Measurements from ENCODE around the gene CTDSP2.
A peak's percentile ranks its signal among the peaks of the same experiment; 100 is the strongest.
"Not testable (repeated sequence)": the region's sequence is repeated elsewhere in the genome, so short reads cannot be mapped to it uniquely, and the experiment has no call there.

Gene CTDSP2

GRCh38 chr12:57854965-57855364 lies 8.4 kb upstream of the CTDSP2 start:
- DNase-seq (ENCODE audit: low read depth, low spot score) = no peak
- H3K27ac ChIP-seq = no peak overlapping the region

- DNase-seq (ENCODE audit: low read depth, low spot score) = no peak
- no peak overlapping the region for H3K27ac ChIP-seq
Observed at GRCh38 chr12:57853864-57854556, 7.5 kb upstream of the CTDSP2 start.

GRCh38 chr12:57852620-57853500 lies 6.3 kb upstream of the CTDSP2 start:
- no peak overlapping the region for H3K27ac ChIP-seq

GRCh38 chr12:57852200-57852599 lies 5.7 kb upstream of the CTDSP2 start:
- H3K27ac ChIP-seq = no peak overlapping the region
- DNase-seq (ENCODE audit: low read depth, low spot score) = no peak

More at GRCh38 chr12:57852620-57853500, 6.3 kb upstream of the CTDSP2 start:
- DNase-seq (ENCODE audit: low read depth, low spot score) = no peak

- H3K27ac ChIP-seq = no peak overlapping the region
- DNase-seq (ENCODE audit: low read depth, low spot score) = no peak
Observed at GRCh38 chr12:57851552-57851951, 5.0 kb upstream of the CTDSP2 start.

GRCh38 chr12:57850854-57851430 lies 4.4 kb upstream of the CTDSP2 start:
- no peak overlapping the region for H3K27ac ChIP-seq
- no peak for DNase-seq (ENCODE audit: low read depth, low spot score)

- H3K27ac ChIP-seq = not testable (repeated sequence)
Observed at GRCh38 chr12:57849447-57849846, 2.9 kb upstream of the CTDSP2 start.

GRCh38 chr12:57849035-57849434 lies 2.5 kb upstream of the CTDSP2 start:
- H3K27ac ChIP-seq = no peak overlapping the region
- no peak for DNase-seq (ENCODE audit: low read depth, low spot score)

More at GRCh38 chr12:57849447-57849846, 2.9 kb upstream of the CTDSP2 start:
- DNase-seq (ENCODE audit: low read depth, low spot score) = not testable (repeated sequence)

- DNase-seq (ENCODE audit: low read depth, low spot score) = no peak
- no peak overlapping the region for H3K27ac ChIP-seq
Observed at GRCh38 chr12:57848208-57848607, 1.7 kb upstream of the CTDSP2 start.

- H3K27ac ChIP-seq = peak overlapping the region; percentile 90
- no peak for DNase-seq (ENCODE audit: low read depth, low spot score)
Observed at GRCh38 chr12:57846285-57846576, 298 bp downstream of the CTDSP2 start.

GRCh38 chr12:57845478-57846284 lies 848 bp downstream of the CTDSP2 start:
- no peak for DNase-seq (ENCODE audit: low read depth, low spot score)
- peak overlapping the region; percentile 90 for H3K27ac ChIP-seq

- DNase-seq (ENCODE audit: low read depth, low spot score) = no peak
- peak overlapping the region; percentile 90 for H3K27ac ChIP-seq
Observed at GRCh38 chr12:57844709-57845477, 1.6 kb downstream of the CTDSP2 start.

GRCh38 chr12:57842342-57843294 lies 3.9 kb downstream of the CTDSP2 start:
- DNase-seq (ENCODE audit: low read depth, low spot score) = no peak
- H3K27ac ChIP-seq = no peak overlapping the region

GRCh38 chr12:57841445-57841844 lies 5.1 kb downstream of the CTDSP2 start:
- DNase-seq (ENCODE audit: low read depth, low spot score) = no peak
- H3K27ac ChIP-seq = no peak overlapping the region

GRCh38 chr12:57840726-57841125 lies 5.8 kb downstream of the CTDSP2 start:
- H3K27ac ChIP-seq = no peak overlapping the region
- no peak for DNase-seq (ENCODE audit: low read depth, low spot score)

- H3K27ac ChIP-seq = no peak overlapping the region
- no peak for DNase-seq (ENCODE audit: low read depth, low spot score)
Observed at GRCh38 chr12:57839996-57840395, 6.5 kb downstream of the CTDSP2 start.

GRCh38 chr12:57838594-57839302 lies 7.8 kb downstream of the CTDSP2 start:
- H3K27ac ChIP-seq = peak overlapping the region; percentile 61
- DNase-seq (ENCODE audit: low read depth, low spot score) = no peak

Measured in epithelial cell of prostate (primary cell).